HG02981 (cell line): Measurements from ENCODE around the gene VRTN.
A peak's percentile ranks its signal among the peaks of the same experiment; 100 is the strongest.
"Not testable (repeated sequence)": the region's sequence is repeated elsewhere in the genome, so short reads cannot be mapped to it uniquely, and the experiment has no call there.

Experiments used
- ATAC-seq: cut with Tn5 transposase; IDR thresholded peaks from one replicate; pipeline ENCODE4 v1.9.1; 2021; ENCODE audit warnings: mild to moderate bottlenecking, moderate library complexity; ENCODE audit not compliant: unreplicated experiment

VRTN gene, protein sequence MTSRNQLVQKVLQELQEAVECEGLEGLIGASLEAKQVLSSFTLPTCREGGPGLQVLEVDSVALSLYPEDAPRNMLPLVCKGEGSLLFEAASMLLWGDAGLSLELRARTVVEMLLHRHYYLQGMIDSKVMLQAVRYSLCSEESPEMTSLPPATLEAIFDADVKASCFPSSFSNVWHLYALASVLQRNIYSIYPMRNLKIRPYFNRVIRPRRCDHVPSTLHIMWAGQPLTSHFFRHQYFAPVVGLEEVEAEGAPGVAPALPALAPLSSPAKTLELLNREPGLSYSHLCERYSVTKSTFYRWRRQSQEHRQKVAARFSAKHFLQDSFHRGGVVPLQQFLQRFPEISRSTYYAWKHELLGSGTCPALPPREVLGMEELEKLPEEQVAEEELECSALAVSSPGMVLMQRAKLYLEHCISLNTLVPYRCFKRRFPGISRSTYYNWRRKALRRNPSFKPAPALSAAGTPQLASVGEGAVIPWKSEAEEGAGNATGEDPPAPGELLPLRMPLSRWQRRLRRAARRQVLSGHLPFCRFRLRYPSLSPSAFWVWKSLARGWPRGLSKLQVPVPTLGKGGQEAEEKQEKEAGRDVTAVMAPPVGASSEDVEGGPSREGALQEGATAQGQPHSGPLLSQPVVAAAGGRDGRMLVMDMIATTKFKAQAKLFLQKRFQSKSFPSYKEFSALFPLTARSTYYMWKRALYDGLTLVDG

DNA sequence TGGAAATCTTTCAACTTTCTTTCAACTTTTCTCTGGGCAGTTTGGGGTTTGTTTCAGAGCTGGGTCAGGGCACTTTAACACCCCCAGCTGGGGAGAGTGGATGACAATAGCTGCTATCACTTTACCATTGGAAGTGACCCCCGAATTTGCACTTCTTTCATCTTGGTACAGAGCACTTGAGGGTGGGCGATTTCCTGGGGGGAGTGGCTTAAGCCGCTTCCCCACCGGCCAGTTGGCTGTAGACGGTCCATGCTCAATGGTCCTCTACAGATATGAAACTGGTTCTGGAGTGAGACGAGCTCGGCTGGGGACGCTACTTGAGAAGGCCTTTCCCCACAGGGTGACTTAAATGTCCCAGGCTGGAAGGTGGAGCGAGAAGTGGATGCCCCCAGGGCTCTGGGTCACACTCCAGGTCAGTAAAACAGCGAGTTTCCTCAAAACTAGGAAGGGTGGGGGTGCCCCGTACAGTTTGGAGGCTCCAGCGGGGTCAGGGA is at the start of gene VRTN:
Gene VRTN (plus strand): TSS at position 231 of the 494 bp plus-strand sequence. CDS start 8,313 bp downstream, outside the sequence.
- ATAC-seq = no peak

DNA sequence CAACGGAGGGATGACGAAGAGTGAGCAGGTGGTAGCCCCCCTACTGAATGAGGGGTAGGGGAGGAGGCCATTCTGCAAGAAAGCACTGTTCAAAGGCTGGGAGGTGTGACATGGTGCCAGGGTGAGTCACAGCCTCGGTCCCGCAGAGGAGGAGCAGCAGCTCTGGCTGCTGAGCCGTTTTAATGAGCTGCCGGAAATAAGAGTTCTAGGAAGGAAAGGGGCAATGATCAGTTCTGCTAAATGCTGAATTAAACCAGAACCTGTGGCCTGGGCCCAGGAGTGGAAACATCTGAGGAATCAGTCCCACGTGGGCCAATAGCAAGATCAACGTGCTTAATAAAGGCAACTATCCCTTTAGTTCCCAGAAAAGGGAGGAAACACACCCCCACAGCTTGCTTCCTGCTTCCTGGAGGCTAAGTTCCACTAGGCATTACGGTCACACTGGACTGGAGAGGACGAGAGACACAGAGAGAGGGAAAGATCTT is 49.2 kb upstream of the VRTN start:
- no peak for ATAC-seq

DNA sequence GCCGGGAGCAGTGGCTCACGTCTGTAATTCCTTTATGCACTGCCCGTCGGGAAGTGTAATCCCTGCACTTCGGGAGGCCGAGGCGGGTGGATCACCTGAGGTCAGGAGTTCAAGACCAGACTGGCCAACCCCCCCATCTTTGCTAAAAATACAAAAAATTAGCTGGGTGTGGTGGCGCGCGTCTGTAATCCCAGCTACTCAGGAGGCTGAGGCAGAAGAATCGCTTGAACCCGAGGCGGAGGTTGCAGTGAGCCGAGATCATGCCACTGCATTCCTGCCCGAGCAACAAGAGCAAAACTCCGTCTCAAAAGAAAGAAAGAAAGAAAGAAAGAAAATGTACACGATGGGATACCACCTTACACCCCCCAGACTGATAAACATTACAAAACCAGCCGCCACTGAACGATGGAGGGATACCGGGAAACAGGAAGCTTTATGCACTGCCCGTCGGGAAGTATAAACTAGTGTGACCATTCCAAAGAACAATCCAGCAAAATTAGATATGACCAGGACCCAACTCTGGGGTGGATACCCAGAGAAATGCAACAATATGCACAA is 46.6 kb upstream of the VRTN start:
- ATAC-seq = no peak

DNA sequence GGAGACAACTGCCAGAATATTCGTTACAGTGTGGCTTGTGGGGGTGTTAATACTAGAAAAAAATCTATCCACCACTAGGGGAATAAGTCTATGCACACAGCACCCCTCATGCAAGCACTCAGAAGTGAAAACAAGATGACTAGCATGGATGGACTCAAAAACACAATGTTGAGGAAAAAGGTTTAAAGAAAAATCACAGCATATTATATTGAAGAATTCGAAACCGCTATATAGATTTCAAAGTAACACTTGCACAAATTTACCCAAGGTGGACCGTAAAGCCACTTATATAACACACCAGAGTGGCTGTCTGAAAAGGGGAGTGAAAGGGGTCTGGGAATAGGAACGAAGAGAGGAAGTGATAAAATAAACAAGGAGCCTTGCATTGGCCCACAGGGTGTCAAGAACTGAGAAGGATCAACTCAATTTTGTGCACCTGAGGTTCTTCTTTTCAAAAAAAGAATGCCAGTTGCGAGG is 46.1 kb upstream of the VRTN start:
- ATAC-seq = peak; percentile 45

DNA sequence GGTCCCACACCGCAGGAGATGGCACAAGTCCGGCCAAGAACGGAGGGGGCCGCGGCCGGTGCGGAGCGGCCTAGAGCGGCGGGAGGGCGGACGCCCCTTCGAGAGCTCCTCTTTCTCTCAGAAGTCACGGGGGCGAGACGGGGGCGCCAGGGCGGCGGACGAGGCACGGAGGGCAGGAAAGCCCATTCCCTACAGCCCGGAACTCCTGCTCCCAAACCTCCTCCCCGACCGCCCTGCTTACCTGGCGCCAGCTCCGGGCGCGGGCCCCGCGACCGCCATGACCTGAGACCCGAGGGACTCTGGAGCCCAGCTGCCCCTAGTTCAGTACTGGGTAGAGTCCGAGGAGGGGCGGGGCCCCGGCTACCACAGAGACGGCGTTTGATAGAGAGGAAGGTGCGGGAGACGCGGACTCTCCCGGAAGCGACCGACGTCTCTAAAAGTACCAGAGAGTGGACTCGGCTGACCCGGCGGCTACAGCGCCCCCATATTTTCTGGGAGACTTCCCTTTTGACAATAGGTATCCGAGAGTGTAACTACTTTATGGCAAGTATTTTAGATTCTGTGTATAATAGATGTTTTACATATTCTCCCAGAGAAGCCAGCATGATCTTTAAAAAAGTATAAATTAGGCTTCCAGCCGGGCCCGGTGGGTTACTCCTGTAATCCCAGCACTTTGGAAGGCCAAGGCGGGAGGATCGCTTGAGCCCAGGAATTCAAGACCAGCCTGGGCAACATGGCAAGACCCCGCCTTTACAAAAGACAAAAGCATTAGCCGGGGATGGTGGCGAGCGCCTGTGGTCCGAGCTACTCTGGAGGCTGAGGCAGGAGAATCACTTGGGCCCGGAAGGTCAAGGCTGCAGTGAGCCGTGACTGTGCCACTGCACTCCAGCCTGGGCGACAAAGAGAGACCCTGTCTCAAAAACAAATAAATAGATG is 45.4 kb upstream of the VRTN start, which contains the start of gene ABCD4:
Gene ABCD4 (minus strand): TSS at position 301 of the 936 bp plus-strand sequence. CDS start 22 bp downstream, at position 279.
- ATAC-seq = peak; percentile 96

DNA sequence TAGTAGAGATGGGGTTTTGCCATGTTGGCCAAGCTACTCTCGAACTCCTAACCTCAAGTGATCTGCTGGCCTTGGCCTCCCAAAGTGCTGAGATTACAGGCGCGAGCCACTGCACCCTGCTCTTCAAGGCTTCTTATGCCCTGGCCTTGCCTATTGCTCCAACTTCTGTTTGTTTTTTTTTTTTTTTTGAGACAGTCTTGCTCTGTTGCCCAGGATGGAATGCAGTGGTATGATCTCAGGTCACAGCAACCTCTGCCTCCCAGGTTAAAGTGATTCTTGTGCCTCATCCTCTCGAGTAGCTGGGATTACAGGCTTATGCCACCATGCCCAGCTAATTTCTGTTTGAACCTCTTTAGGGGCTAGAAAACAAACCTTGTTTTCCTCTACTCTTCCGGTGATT is 39.6 kb upstream of the VRTN start:
- ATAC-seq = no peak

DNA sequence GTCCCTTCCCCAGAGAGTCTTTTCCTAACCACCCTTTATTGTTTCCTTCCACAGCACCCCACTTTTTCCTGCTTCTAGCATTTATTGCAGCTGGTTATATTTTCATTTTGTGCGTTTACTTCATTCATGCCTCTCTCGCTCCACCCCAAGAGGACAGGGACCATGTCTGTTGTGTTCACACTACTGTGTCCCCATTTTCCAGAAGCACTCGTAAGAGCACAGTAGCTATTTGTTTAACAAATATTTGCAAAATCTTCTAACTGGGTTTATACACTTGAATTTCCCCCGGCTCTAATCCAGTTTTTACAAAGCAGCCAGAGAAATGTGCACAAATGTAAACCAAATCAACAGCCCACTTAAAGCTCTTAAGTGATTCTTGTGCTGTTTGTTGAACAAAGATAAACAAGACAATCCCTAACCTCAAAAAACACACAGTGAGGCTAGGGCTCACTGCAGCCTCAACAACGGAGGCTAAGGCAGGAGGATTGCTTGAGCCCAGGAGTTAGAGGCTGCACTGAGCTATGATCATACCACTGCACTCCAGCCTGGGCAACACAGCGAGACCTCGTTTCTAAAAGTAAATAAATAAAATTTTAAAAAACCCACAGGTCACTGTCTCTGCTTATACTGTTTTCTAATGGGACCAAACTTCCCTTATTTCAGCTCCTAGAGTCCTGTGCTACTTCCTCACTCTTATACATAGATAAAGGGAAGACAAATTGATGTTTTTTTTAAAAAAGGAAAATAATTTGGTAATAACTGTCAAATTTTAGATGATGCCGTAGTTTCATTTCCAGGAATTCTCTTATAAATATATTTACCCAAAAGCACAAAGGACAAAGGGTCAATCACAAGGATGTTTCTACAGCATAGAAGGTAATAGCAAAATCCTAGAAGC is 38.9 kb upstream of the VRTN start:
- no peak for ATAC-seq

DNA sequence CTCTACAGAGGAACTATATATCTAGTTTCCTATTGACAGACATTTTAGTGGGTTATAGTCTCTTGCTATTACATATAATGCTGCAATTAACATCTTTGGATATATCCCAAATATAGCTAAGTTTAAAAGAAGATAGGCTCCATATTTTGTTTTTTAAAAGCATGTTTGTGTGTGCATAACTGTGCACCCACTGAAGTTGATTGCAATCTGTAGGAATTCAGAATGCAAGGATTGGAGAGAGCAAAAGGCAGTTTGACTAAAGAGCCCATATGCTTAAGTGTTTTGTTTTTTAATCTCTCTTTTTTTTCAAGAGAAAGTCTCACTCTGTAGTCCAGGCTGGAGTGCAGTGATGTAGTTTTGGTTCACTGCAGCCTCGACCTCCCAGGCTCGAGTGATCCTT is 36.1 kb upstream of the VRTN start:
- no peak for ATAC-seq

DNA sequence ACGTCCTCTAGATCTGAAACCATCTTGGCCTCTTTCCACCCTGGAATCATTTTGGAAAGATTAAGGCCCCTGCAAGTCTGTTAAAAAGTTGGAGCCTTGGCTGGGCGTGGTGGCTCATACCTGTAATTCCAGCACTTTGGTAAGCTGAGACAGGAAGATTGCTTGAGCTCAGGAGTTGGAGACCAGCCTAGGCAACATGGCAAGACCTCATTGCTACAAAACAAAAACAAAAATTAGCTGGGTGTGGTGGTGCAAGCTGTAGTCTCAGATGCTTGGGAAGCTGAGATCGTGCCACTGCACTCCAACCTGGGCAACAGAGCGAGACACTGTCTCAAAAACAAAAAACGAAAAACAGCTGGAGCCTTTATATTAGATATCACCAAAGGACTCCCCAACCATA is 34.7 kb upstream of the VRTN start:
- ATAC-seq = no peak

DNA sequence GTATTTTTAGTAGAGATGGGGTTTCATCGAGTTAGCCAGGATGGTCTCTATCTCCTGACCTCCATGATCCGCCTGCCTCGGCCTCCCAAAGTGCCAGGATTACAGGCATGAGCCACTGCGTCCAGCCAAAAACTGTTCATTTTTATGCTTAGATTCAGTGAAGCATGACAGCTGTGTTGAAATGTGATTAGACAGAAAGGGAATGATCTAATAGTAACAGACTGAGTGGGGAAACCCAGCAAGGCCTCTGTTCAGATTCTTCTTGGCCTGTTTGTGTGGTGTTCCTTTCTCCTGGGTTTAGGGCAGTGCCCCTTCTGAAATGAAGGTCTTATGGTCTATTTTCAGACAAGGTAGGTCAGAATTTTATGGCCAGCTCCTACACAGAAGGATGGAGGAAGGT is 33.7 kb upstream of the VRTN start:
- no peak for ATAC-seq

DNA sequence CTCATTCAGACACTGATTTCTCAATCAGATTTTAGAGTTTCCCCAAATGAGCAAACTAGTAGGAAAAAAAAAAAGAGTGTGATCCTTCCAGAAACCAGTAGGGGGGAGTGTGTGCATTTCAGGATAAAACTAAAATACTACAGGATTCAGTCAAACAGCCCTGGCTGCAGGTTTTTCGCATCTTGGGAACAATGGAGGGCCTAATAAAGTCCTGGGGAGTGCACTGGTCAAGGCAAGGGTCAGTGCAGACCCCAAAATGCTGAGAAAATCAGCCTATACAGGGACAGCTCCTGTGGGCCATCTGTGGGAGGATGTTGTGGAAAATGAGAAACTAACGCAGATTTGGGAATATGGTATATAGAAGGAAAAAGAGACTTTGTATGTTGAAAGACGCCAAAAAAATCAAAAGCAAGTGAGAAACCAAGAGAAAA is 23.3 kb upstream of the VRTN start:
- ATAC-seq = no peak

DNA sequence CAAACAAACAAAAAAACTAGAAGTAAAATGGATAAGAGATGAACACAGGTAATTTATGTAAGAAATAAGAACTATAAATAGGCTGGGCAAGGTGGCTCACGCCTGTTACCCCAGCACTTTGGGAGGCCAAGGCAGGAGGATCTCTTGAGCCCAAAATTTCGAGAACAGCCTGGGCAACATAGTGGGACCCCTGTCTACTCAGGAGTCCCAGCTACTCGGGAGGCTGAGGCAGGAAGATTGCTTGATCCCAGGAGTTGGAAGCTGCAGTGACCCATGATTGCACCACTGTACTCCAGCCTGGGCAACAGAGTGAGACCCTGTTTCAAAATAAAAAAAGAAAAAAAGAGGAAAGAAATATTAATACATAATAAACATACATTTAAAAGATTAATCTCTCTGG is 22.8 kb upstream of the VRTN start:
- no peak for ATAC-seq

DNA sequence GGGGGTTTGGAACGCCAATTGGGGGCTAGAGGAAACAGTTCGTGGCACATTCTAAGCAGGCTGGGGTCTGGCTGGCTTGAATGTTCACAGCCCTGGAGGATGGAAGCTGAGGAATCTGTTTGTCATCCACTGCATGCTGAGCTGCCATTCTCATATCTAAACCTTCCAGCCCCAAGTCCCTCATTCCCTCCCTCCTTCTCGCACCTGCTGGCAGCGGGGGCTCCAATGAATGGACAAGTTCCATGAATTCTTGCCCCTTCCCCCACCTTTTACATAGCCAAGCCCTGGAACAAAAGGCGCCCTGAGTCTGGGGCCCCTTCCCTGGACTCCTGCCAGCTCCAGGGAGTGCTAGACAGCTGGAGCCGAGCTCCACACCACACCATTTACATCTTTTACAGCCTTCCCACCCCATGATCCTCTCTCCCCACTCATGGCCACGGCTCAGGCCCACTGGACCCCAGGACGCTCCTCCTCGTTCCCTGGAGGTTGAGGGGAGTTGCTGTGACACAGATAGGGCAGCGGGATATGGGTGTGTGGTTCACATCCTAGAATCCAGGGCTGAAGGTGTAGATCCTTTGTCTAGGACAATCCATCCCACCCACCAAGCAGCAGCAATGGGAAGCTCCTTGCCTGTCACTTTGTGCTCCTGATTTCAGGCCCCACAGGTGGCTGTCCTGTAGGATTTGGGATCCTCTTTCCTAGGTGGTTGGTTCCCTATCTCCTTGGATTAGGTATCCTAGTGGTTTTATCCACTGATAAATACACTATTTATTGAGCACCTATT is 21.7 kb upstream of the VRTN start:
- ATAC-seq = no peak

DNA sequence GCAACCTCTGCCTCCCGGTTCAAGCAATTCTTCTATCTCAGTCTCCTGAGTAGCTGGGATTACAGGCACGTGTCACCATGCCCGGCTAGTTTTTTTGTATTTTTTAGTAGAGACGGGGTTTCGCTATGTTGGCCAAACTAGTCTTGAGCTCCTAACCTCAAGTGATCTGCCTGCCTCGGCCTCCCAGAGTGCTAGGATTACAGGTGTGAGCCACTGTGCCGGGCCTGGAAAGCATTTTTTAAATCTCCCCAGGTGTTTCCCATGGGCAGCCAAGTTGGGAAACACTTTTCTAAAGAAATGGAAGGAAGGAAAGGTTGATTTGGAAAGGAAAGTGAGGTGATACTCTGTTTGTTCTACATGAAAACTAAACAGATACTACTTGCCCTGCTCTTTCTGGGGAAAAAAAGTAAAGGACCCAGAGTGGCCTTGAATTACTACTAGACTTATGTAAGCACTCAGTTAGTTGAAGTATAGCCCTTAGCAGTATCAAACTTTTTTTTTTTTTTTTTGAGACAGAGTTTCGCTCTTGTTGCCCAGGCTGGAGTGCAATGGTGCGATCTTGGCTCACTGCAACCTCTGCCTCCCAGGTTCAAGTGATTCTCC is 18.2 kb upstream of the VRTN start:
- ATAC-seq = not testable (repeated sequence)

DNA sequence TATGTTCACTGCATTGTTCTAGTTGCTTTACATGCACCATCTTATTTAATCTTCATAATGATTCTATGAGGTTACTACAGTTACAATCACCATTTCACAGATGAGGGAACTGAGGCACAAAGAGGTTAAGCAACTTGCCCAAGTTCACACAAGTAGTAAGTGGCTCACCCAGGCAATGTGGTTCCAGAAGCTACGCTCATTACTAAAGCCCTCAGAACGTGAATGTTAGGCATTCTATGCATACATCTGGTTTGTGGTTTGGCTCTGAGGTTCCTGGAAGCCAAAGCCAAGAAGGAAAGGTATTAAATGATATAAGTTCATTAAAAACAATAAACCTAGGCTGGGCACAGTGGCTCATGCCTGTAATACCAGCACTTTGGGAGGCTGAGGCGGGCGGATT is 14.4 kb upstream of the VRTN start:
- no peak for ATAC-seq

DNA sequence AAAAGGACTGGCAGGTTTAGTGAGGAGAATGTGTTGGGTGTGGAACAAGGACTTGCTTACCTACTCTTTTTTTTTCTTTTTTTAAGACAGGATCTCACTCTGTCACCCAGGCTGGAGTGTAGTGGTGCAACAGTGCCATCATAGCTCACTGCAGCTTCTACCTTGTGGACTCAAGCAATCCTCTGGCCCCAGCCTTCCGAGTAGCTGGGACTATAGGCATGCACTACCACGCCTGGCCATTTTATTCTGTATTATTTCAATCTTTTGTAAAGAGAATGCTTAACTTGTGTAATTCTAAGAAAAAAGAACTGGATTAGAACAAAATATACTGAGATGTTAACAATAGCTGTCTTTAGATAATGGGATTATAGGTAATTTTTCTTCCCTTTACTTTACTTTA is 1.9 kb upstream of the VRTN start:
- no peak for ATAC-seq

DNA sequence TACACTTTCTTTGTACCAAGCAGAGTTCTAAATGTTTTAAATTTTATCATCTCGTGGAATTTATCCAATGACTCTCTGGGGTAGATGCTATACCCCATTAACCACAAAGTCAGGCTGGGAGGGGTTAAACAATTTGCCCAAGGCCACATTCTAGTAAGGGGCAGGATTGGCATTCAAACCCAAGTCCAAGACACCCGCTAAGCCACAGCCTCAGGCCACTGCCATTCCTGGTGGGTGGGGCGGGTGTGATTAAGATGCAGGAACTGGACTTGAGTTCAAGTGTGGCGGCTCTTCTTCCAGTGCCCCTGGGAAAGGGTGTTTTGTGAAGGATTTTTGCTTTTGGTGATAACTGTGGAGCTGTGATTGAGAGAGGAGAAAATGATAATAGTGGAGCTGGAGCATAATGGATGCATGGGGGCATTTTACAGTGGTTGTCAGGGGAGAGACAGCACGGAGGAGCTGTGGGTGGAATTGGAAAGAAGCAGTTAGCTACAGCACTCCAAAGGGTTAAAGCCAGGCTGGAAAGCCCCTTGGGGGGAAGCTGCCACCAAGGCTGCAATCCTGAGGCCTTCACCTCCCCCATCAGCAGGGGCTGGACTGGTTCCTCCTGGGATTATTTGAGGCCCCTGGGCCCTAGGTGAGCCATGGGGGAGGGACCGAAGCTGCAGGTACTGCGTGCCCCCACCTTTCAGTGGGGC is 1.0 kb upstream of the VRTN start:
- no peak for ATAC-seq

DNA sequence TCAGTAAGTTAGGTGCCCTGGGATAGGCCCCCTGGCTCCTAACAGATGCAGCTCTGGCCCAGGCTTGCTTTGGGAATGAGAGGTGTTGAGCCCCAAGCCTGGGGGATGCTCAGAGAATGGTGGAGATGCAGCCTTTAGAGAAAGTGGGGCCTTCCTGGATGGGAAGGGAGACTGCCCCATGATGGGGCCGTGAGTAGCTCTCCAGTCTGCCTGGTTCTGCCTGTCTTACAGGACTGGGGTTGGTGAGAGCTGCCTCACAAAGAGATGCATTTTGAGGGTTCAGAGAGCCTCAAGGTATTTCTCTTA is 523 bp upstream of the VRTN start:
- ATAC-seq = no peak
